WTC11 (cell line): Measurements from ENCODE around the gene TMEM212. TPM values are rescaled to one million over a fixed set of nuclear protein-coding genes. Genes with fewer than 3 reads are reported as not detected.

ENCODE experiments used
- ATAC-seq: fragments of 200-7000 bp; cut with Tn5 transposase; 2 replicates; pipeline ENCODE4 v1.10.0; 2021; ENCODE audit warnings: mild to moderate bottlenecking, moderate library complexity
- CTCF ChIA-PET: fragments of 300-600 bp; sonication (Branson Sonifier 250); formaldehyde crosslinking; loops from one replicate; lab custom pipeline; 2021; ENCODE audit warnings: antibody characterized with exemption; lab: Charles Lee
- POLR2A ChIA-PET: fragments of 350-600 bp; sonication (Branson Sonifier 250); formaldehyde crosslinking; loops from one replicate; lab custom pipeline; 2021; ENCODE audit warnings: antibody characterized with exemption; lab: Charles Lee
- DNase-seq: peaks from one replicate; pipeline ENCODE4 v3.0.0; 2021; ENCODE audit warnings: low spot score
- H3K27ac Mint-ChIP-seq: 2 replicates; pipeline ENCODE4 v1.8.0; 2021; ENCODE audit warnings: mixed read lengths
- H3K27me3 Mint-ChIP-seq: 2 replicates; pipeline ENCODE4 v1.8.0; 2021; ENCODE audit warnings: low read depth, mild to moderate bottlenecking, moderate library complexity, mixed read lengths
- H3K36me3 Mint-ChIP-seq: 2 replicates; pipeline ENCODE4 v1.8.0; 2021; ENCODE audit warnings: mixed read lengths
- H3K4me1 Mint-ChIP-seq: 2 replicates; pipeline ENCODE4 v1.8.0; 2022; ENCODE audit warnings: mixed read lengths
- H3K4me3 Mint-ChIP-seq: 2 replicates; pipeline ENCODE4 v1.8.0; 2021; ENCODE audit warnings: mild to moderate bottlenecking, moderate library complexity, mixed read lengths
- H3K9me3 Mint-ChIP-seq: 2 replicates; pipeline ENCODE4 v1.8.0; 2021; ENCODE audit warnings: mixed read lengths
- FOXJ3 ChIP-seq: sonication (generic); formaldehyde crosslinking; IDR thresholded peaks from 2 replicates; pipeline ENCODE4 v1.9.0; 2021; ENCODE audit warnings: missing genetic modification reagents, mild to moderate bottlenecking, borderline replicate concordance
- GRHL2 ChIP-seq: fragments of 250-450 bp; sonication (Bioruptor Pico); IDR thresholded peaks from 2 replicates; pipeline ENCODE4 v1.8.0; 2022; ENCODE audit warnings: mild to moderate bottlenecking, moderate library complexity; ENCODE audit not compliant: insufficient replicate concordance, severe bottlenecking
- HMGA2 ChIP-seq: fragments of 250-450 bp; sonication (Bioruptor Pico); IDR thresholded peaks from 2 replicates; pipeline ENCODE4 v1.4.0; 2021; ENCODE audit warnings: mild to moderate bottlenecking, moderate library complexity
- MYBL2 ChIP-seq: sonication (generic); formaldehyde crosslinking; IDR thresholded peaks from 2 replicates; pipeline ENCODE4 v1.8.1; 2023; ENCODE audit warnings: mild to moderate bottlenecking, moderate library complexity, missing genetic modification reagents
- NR1H2 ChIP-seq: sonication (generic); formaldehyde crosslinking; IDR thresholded peaks from 2 replicates; pipeline ENCODE4 v1.9.0; 2021; ENCODE audit warnings: mild to moderate bottlenecking, moderate library complexity, missing genetic modification reagents
- NR3C1 ChIP-seq: sonication (generic); formaldehyde crosslinking; conservative IDR thresholded peaks from 2 replicates; pipeline ENCODE4 v1.8.1; 2023; ENCODE audit warnings: low read depth, mild to moderate bottlenecking, missing genetic modification reagents
- RORB ChIP-seq: fragments of 250-450 bp; sonication (Bioruptor Pico); IDR thresholded peaks from 2 replicates; pipeline ENCODE4 v1.9.0; 2021; ENCODE audit warnings: mild to moderate bottlenecking
- USF1 ChIP-seq: sonication (generic); formaldehyde crosslinking; IDR thresholded peaks from 2 replicates; pipeline ENCODE4 v1.8.0; 2022; ENCODE audit warnings: mild to moderate bottlenecking, missing genetic modification reagents
- ZNF263 ChIP-seq: sonication (generic); formaldehyde crosslinking; IDR thresholded peaks from 2 replicates; pipeline ENCODE4 v1.8.1; 2022; ENCODE audit warnings: low read depth, mild to moderate bottlenecking, moderate library complexity, missing genetic modification reagents
- ZNF396 ChIP-seq: fragments of 250-450 bp; sonication (Bioruptor Pico); IDR thresholded peaks from 2 replicates; pipeline ENCODE4 v1.8.0; 2021; ENCODE audit warnings: mild to moderate bottlenecking, moderate library complexity, borderline replicate concordance
- ZSCAN18 ChIP-seq: fragments of 250-450 bp; sonication (Bioruptor Pico); IDR thresholded peaks from 2 replicates; pipeline ENCODE4 v2.1.2; 2022; ENCODE audit warnings: mild to moderate bottlenecking, moderate library complexity
- total RNA-seq: library from RNA; stranded (reverse); gene quantifications from 3 replicates; pipeline ENCODE4 v1.2.3, GENCODE V29; 2021
- TF ChIP-seq, protein P1 (sequence below): sonication (generic); formaldehyde crosslinking; IDR thresholded peaks from 2 replicates; pipeline ENCODE4 v1.8.0; 2022; ENCODE audit warnings: mild to moderate bottlenecking, missing genetic modification reagents
- TF ChIP-seq, protein P2 (sequence below): sonication (generic); formaldehyde crosslinking; IDR thresholded peaks from 2 replicates; pipeline ENCODE4 v1.8.0; 2022; ENCODE audit warnings: mild to moderate bottlenecking, missing genetic modification reagents
- TF ChIP-seq, protein P3 (sequence below): sonication (generic); formaldehyde crosslinking; IDR thresholded peaks from 2 replicates; pipeline ENCODE4 v1.8.0; 2023; ENCODE audit warnings: missing genetic modification reagents, mild to moderate bottlenecking, borderline replicate concordance

TMEM212 gene
- total RNA-seq, 1 experiment from 2014 or later, result not detected

- TF ChIP-seq, protein P1, sequence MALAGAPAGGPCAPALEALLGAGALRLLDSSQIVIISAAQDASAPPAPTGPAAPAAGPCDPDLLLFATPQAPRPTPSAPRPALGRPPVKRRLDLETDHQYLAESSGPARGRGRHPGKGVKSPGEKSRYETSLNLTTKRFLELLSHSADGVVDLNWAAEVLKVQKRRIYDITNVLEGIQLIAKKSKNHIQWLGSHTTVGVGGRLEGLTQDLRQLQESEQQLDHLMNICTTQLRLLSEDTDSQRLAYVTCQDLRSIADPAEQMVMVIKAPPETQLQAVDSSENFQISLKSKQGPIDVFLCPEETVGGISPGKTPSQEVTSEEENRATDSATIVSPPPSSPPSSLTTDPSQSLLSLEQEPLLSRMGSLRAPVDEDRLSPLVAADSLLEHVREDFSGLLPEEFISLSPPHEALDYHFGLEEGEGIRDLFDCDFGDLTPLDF (CRISPR knock-in tag), result no peak
- TF ChIP-seq ZSCAN18 (CRISPR knock-in tag) (no peak), USF1 (no peak), MYBL2 (CRISPR knock-in tag) (no peak)
- TF ChIP-seq, all 79 proteins: peak for 0
Measured at GRCh38 chr3:171847133-171847532, 4.0 kb downstream of the TMEM212 start (continued).

- Mint-ChIP-seq H3K27ac (no peak overlapping the region), H3K4me3 (no peak overlapping the region), H3K27me3 (no peaks in the 10 kb centered on the region), H3K9me3 (peaks cover 23% of the 10 kb centered on the region), H3K36me3 (peaks cover 8% of the 10 kb centered on the region), H3K4me1 (peaks cover 6% of the 10 kb centered on the region)
- no peak for DNase-seq
- ATAC-seq, result no peak
- ChIA-PET CTCF (no interaction called here), POLR2A (no interaction called here)
- TF ChIP-seq, protein P2, sequence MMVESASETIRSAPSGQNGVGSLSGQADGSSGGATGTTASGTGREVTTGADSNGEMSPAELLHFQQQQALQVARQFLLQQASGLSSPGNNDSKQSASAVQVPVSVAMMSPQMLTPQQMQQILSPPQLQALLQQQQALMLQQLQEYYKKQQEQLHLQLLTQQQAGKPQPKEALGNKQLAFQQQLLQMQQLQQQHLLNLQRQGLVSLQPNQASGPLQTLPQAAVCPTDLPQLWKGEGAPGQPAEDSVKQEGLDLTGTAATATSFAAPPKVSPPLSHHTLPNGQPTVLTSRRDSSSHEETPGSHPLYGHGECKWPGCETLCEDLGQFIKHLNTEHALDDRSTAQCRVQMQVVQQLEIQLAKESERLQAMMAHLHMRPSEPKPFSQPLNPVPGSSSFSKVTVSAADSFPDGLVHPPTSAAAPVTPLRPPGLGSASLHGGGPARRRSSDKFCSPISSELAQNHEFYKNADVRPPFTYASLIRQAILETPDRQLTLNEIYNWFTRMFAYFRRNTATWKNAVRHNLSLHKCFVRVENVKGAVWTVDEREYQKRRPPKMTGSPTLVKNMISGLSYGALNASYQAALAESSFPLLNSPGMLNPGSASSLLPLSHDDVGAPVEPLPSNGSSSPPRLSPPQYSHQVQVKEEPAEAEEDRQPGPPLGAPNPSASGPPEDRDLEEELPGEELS, result no peak
- TF ChIP-seq ZNF263 (CRISPR knock-in tag) (no peak), RORB (CRISPR knock-in tag) (no peak), NR1H2 (no peak), GRHL2 (CRISPR knock-in tag) (no peak), HMGA2 (CRISPR knock-in tag) (no peak), FOXJ3 (no peak), ZNF396 (CRISPR knock-in tag) (no peak), NR3C1 (CRISPR knock-in tag) (no peak)
- TF ChIP-seq, protein P3, sequence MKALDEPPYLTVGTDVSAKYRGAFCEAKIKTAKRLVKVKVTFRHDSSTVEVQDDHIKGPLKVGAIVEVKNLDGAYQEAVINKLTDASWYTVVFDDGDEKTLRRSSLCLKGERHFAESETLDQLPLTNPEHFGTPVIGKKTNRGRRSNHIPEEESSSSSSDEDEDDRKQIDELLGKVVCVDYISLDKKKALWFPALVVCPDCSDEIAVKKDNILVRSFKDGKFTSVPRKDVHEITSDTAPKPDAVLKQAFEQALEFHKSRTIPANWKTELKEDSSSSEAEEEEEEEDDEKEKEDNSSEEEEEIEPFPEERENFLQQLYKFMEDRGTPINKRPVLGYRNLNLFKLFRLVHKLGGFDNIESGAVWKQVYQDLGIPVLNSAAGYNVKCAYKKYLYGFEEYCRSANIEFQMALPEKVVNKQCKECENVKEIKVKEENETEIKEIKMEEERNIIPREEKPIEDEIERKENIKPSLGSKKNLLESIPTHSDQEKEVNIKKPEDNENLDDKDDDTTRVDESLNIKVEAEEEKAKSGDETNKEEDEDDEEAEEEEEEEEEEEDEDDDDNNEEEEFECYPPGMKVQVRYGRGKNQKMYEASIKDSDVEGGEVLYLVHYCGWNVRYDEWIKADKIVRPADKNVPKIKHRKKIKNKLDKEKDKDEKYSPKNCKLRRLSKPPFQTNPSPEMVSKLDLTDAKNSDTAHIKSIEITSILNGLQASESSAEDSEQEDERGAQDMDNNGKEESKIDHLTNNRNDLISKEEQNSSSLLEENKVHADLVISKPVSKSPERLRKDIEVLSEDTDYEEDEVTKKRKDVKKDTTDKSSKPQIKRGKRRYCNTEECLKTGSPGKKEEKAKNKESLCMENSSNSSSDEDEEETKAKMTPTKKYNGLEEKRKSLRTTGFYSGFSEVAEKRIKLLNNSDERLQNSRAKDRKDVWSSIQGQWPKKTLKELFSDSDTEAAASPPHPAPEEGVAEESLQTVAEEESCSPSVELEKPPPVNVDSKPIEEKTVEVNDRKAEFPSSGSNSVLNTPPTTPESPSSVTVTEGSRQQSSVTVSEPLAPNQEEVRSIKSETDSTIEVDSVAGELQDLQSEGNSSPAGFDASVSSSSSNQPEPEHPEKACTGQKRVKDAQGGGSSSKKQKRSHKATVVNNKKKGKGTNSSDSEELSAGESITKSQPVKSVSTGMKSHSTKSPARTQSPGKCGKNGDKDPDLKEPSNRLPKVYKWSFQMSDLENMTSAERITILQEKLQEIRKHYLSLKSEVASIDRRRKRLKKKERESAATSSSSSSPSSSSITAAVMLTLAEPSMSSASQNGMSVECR (CRISPR knock-in tag), result no peak
Measured at GRCh38 chr3:171847595-171848259, 4.6 kb downstream of the TMEM212 start.
